Endothelial cell of umbilical vein (primary cell): Measurements from ENCODE around the gene MCCD1. TPM values are rescaled to one million over a fixed set of nuclear protein-coding genes. Genes with fewer than 3 reads are reported as not detected.

Source experiments
- BruUV-seq: library from RNA; stranded (reverse); fragments of 400-500 nt; replicated peaks from 2 replicates; lab custom pipeline; 2021; lab: Mats Ljungman, UMichigan
- CTCF ChIA-PET: fragments of 300-600, 350-600 bp; sonication (Branson Sonifier 250); formaldehyde crosslinking; loops from one replicate; lab custom pipeline; 2021; ENCODE audit warnings: antibody characterized with exemption, inconsistent platforms; lab: Charles Lee
- POLR2A ChIA-PET: fragments of 300-600, 350-600 bp; sonication (Branson Sonifier 250); formaldehyde crosslinking; loops from one replicate; lab custom pipeline; 2021; ENCODE audit warnings: antibody characterized with exemption, inconsistent platforms; lab: Charles Lee
- DNase-seq: peaks from one replicate; pipeline ENCODE4 v3.0.0-alpha.2; 2011; ENCODE audit warnings: low read depth, low spot score
- FAIRE-seq: peaks from 2 replicates; lab custom pipeline; 2011; peaks lifted over from hg19 to GRCh38; lab: Jason Lieb, UNC
- H2AFZ ChIP-seq: 2 replicates; pipeline ENCODE4 v1.6.0; 2012; ENCODE audit warnings: low read depth, low read length, control low read depth, inconsistent platforms
- H3K27ac ChIP-seq: 2 replicates; pipeline ENCODE4 v1.5.1; 2011; ENCODE audit warnings: low read depth, mild to moderate bottlenecking, control low read depth, low read length, moderate library complexity; ENCODE audit not compliant: insufficient read depth
- H3K27me3 ChIP-seq, 2 experiments: 2 replicates each; pipeline versions ENCODE4 v1.6.0 to v1.6.1; 2011; ENCODE audit warnings: low read length in 2 of 2, mixed read lengths in 1 of 2; ENCODE audit not compliant: control insufficient read depth in 2 of 2, insufficient read depth in 2 of 2
- H3K36me3 ChIP-seq, 2 experiments: 2 replicates in 1 of 2; 3 replicates in 1 of 2; pipeline ENCODE4 v1.5.1; 2011; ENCODE audit warnings: low read length in 2 of 2, mild to moderate bottlenecking in 1 of 2, moderate library complexity in 1 of 2; ENCODE audit not compliant: control insufficient read depth in 2 of 2, insufficient read depth in 2 of 2; ENCODE audit errors: extremely low read depth in 1 of 2
- H3K4me1 ChIP-seq: 3 replicates; pipeline ENCODE4 v1.5.1; 2011; ENCODE audit warnings: mild to moderate bottlenecking, low read length; ENCODE audit not compliant: control insufficient read depth, insufficient read depth; ENCODE audit errors: extremely low read depth
- H3K4me2 ChIP-seq: 2 replicates; pipeline ENCODE4 v1.6.1; 2011; ENCODE audit warnings: low read length, control low read depth, mixed read lengths; ENCODE audit not compliant: insufficient read depth
- H3K4me3 ChIP-seq, 3 experiments: fragments of 200-600 bp in 1 of 3; sonication (generic), shearing (Covaris generic) in 1 of 3; replicated peaks in 1 of 3; 2 replicates each; pipeline ENCODE4 v1.5.1; 2011 to 2016; ENCODE audit warnings: control low read depth in 3 of 3, low read length in 3 of 3, mild to moderate bottlenecking in 2 of 3, inconsistent platforms in 1 of 3, low read depth in 1 of 3, moderate library complexity in 1 of 3; ENCODE audit not compliant: insufficient read depth in 1 of 3
- H3K79me2 ChIP-seq: 2 replicates; pipeline ENCODE4 v1.6.0; 2012; ENCODE audit warnings: low read length, inconsistent platforms; ENCODE audit not compliant: control insufficient read depth, insufficient read depth
- H3K9ac ChIP-seq: replicated peaks from 2 replicates; pipeline ENCODE3; 2011; ENCODE audit warnings: low read length, control low read depth; ENCODE audit not compliant: insufficient read depth; ENCODE audit errors: extremely low read depth
- H3K9me1 ChIP-seq: replicated peaks from 3 replicates; pipeline ENCODE4 v1.6.0; 2011; ENCODE audit warnings: mild to moderate bottlenecking, low read length; ENCODE audit not compliant: control insufficient read depth, insufficient read depth; ENCODE audit errors: extremely low read depth
- H3K9me3 ChIP-seq: replicated peaks from 2 replicates; pipeline ENCODE4 v1.5.1; 2012; ENCODE audit warnings: low read length, inconsistent platforms; ENCODE audit not compliant: control insufficient read depth, insufficient read depth
- H4K20me1 ChIP-seq: replicated peaks from 2 replicates; pipeline ENCODE3; 2011; ENCODE audit warnings: mild to moderate bottlenecking, low read length; ENCODE audit not compliant: control insufficient read depth, insufficient read depth; ENCODE audit errors: extremely low read depth
- EZH2 ChIP-seq: IDR thresholded peaks from 2 replicates; pipeline ENCODE4 v1.6.1; 2012; ENCODE audit warnings: borderline replicate concordance, low read depth, mild to moderate bottlenecking, moderate library complexity, low read length, inconsistent platforms; ENCODE audit not compliant: severe bottlenecking
- FOS ChIP-seq: IDR thresholded peaks from 2 replicates; pipeline ENCODE4 v1.6.1; 2011; ENCODE audit warnings: mild to moderate bottlenecking, low read length, moderate library complexity, borderline replicate concordance; ENCODE audit not compliant: insufficient read depth
- GATA2 ChIP-seq: IDR thresholded peaks from 2 replicates; pipeline ENCODE4 v1.7.0; 2011; ENCODE audit warnings: low read depth, mild to moderate bottlenecking, moderate library complexity, mixed read lengths, low read length; ENCODE audit not compliant: insufficient read length, insufficient read depth
- JUN ChIP-seq: IDR thresholded peaks from 2 replicates; pipeline ENCODE4 v1.6.1; 2011; ENCODE audit warnings: borderline replicate concordance, low read depth; ENCODE audit not compliant: insufficient read length, insufficient read depth
- MYC ChIP-seq: IDR thresholded peaks from one replicate; pipeline ENCODE4 v1.6.1; 2011; ENCODE audit warnings: mild to moderate bottlenecking, low read depth, low read length
- POLR2A ChIP-seq: IDR thresholded peaks from 2 replicates; pipeline ENCODE4 v1.6.1; 2012; ENCODE audit warnings: low read depth, mild to moderate bottlenecking, control low read depth, low read length
- POLR2AphosphoS5 ChIP-seq: IDR thresholded peaks from 2 replicates; pipeline ENCODE4 v1.6.1; 2012; ENCODE audit warnings: low read depth, mild to moderate bottlenecking, control low read depth, low read length, moderate library complexity; ENCODE audit not compliant: insufficient read depth
- dilution Hi-C: fragments of 300-500 bp; cut with MboI; formaldehyde crosslinking; loops from one replicate; pipeline ENCODE4 v1.15.0; 2019; ENCODE audit warnings: low sequenced_read_pairs; ENCODE audit not compliant: extremely low pct_ligation_motif_present
- intact Hi-C: fragments of 100-400 bp; cut with micrococcal nuclease; formaldehyde crosslinking; loops from one replicate; pipeline ENCODE4 v1.10.0; 2022
- polyA plus RNA-seq, 4 experiments: library from polyadenylated mRNA; depleted of rRNA in 3 of 4; stranded (reverse) in 3 of 4; unstranded in 1 of 4; fragments of >200 nt; gene quantifications; 2 replicates each; pipeline versions ENCODE4 v1.2.1 to v1.2.3, GENCODE V29; 2011 to 2012; ENCODE audit warnings: missing spikeins in 1 of 4
- total RNA-seq: library from RNA; stranded (reverse); gene quantifications from 2 replicates; pipeline ENCODE4 v1.2.3, GENCODE V29; 2021
- TF ChIP-seq, protein P1 (sequence below), 2 donors: IDR thresholded peaks; 1 replicate in 1 of 2; 2 replicates in 1 of 2; pipeline ENCODE4 v1.5.1; 2011; ENCODE audit warnings: low read length in 2 of 2, mild to moderate bottlenecking in 2 of 2, moderate library complexity in 2 of 2, control low read depth in 1 of 2, inconsistent platforms in 1 of 2, low read depth in 1 of 2; ENCODE audit not compliant: insufficient read depth in 1 of 2; ENCODE audit errors: extremely low read depth in 1 of 2
- TF ChIP-seq, protein P2 (sequence below): IDR thresholded peaks from 2 replicates; pipeline ENCODE4 v1.6.1; 2011; ENCODE audit not compliant: insufficient read depth, insufficient read length

Gene MCCD1
- total and polyA plus RNA-seq, 2 donors (not counting 3 experiments of a cell fraction or from before 2014, with no cell fraction given) = not detected

DNA sequence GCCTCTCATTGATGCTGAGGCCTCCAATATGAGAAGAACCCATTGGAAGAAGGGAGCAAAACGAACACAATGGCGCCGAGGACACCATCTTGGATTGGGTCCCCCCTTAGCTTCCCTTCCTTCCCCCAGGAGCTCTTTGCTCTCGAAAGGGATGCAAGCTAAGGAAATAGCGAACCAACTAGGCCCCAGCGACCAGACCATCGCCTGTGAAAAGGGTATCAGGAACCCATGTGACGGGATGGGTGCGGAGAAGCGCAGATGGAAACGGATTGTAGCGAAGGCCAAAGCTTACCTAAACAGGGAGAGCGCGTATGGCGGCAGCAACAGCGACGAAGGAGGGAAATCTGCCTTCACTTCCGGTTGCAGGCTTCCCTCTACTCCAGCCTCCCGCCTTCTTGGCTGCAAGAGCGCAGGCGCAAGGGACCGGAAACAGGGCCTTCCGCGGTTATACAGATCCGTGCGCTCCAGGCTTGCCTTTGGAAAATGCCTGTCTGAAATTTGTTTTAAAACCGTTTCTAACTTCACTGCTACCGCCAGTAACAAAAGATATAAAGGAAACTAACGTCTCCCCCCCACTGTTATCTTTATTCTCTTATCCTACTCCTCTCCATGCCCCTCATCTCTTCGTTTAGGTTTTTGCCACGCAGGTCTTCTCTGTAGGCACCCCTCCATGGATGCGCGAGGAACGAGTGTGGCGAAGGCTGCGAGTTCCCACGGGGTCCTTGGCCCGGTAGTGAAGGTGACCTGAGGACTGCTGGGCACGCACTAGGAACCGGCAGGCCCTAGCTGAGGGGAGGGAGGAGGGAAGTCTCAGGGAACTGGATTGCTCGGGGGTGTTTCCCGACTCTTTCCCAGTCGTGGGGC lies 13.1 kb downstream of the MCCD1 start, which contains the start of gene DDX39B:
Gene DDX39B (minus strand): TSS at position 346 of the 864 bp plus-strand sequence. CDS start 1,471 bp downstream, outside the sequence.
- intact Hi-C loops (loop anchor here (1.0 to 10.0 kb wide), 4 partner anchors 16 to 193 kb away; partner anchors contain the start of genes CLIC1 and PRRC2A), dilution Hi-C loops (no loop called here)
- Histone ChIP-seq H3K4me3 (peak within 1 kb of the TSS; percentile 59 to 95 (median 80)), H3K79me2 (peaks cover 46% of the 10 kb centered on the region), H3K9me3 (no peaks in the 10 kb centered on the region), H3K27me3 (no peaks in the 10 kb centered on the region), H2AFZ (peak within 1 kb of the TSS; percentile 26), H3K9me1 (no peaks in the 10 kb centered on the region), H3K9ac (peak within 1 kb of the TSS; percentile 98), H3K27ac (peak within 1 kb of the TSS; percentile 85), H3K36me3 (peaks cover 12 to 24% of the 10 kb centered on the region in 2 experiments), H3K4me2 (peak within 1 kb of the TSS; percentile 92), H3K4me1 (peaks cover 28% of the 10 kb centered on the region), H4K20me1 (peaks cover 7% of the 10 kb centered on the region)
- ChIA-PET POLR2A (interaction anchor here (0.8 to 1.3 kb wide), 8 partner anchors 9 to 1430 kb away, joined by 3 to 6 read pairs (median 4); partner anchors contain the start of gene MCCD1), CTCF (interaction anchor here (0.8 to 31.0 kb wide), 10 partner anchors 9 to 345 kb away, joined by 3 to 1517 read pairs (median 4); partner anchors contain the start of genes C6orf47, LST1, LTB and NCR3)
- BruUV-seq = no TSS peak
- peak; percentile 95 for FAIRE-seq
- peak; percentile 97 for DNase-seq
- TF ChIP-seq JUN (no peak), POLR2AphosphoS5 (peak; percentile 91), EZH2 (no peak), POLR2A (peak; percentile 96), GATA2 (no peak), FOS (no peak), MYC (peak; percentile 41)
- TF ChIP-seq, protein P1, sequence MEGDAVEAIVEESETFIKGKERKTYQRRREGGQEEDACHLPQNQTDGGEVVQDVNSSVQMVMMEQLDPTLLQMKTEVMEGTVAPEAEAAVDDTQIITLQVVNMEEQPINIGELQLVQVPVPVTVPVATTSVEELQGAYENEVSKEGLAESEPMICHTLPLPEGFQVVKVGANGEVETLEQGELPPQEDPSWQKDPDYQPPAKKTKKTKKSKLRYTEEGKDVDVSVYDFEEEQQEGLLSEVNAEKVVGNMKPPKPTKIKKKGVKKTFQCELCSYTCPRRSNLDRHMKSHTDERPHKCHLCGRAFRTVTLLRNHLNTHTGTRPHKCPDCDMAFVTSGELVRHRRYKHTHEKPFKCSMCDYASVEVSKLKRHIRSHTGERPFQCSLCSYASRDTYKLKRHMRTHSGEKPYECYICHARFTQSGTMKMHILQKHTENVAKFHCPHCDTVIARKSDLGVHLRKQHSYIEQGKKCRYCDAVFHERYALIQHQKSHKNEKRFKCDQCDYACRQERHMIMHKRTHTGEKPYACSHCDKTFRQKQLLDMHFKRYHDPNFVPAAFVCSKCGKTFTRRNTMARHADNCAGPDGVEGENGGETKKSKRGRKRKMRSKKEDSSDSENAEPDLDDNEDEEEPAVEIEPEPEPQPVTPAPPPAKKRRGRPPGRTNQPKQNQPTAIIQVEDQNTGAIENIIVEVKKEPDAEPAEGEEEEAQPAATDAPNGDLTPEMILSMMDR (IDR thresholded peaks at IDR 0.05; ENCODE audit: extremely low read depth in 1 of 2, insufficient read depth in 1 of 2, low read depth in 1 of 2, low read length in 2 of 2) = no peak
- TF ChIP-seq, protein P2, sequence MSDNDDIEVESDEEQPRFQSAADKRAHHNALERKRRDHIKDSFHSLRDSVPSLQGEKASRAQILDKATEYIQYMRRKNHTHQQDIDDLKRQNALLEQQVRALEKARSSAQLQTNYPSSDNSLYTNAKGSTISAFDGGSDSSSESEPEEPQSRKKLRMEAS = peak; percentile 15
